COLO668 (cell line): ENCODE measurements around the gene MARCHF7.
"Not testable (repeated sequence)": the region's sequence is repeated elsewhere in the genome, so short reads cannot be mapped to it uniquely, and the experiment has no call there.

Experiments
- DNase-seq: peaks from one replicate; lab custom pipeline; 2025; ENCODE audit not compliant: unreplicated experiment; lab: John Stamatoyannopoulos, UW

Gene MARCHF7, protein sequence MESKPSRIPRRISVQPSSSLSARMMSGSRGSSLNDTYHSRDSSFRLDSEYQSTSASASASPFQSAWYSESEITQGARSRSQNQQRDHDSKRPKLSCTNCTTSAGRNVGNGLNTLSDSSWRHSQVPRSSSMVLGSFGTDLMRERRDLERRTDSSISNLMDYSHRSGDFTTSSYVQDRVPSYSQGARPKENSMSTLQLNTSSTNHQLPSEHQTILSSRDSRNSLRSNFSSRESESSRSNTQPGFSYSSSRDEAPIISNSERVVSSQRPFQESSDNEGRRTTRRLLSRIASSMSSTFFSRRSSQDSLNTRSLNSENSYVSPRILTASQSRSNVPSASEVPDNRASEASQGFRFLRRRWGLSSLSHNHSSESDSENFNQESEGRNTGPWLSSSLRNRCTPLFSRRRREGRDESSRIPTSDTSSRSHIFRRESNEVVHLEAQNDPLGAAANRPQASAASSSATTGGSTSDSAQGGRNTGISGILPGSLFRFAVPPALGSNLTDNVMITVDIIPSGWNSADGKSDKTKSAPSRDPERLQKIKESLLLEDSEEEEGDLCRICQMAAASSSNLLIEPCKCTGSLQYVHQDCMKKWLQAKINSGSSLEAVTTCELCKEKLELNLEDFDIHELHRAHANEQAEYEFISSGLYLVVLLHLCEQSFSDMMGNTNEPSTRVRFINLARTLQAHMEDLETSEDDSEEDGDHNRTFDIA

GRCh38 chr2:159712143-159712928 is at the start of gene MARCHF7:
Gene MARCHF7 (plus strand): TSS chr2:159712506. CDS start chr2:159729023, 16,517 bp downstream.
- DNase-seq = peak; percentile 97

GRCh38 chr2:159667423-159667822 is 44.9 kb upstream of the MARCHF7 start:
- not testable (repeated sequence) for DNase-seq

GRCh38 chr2:159671047-159671446 is 41.3 kb upstream of the MARCHF7 start:
- DNase-seq = no peak

GRCh38 chr2:159677654-159678053 is 34.7 kb upstream of the MARCHF7 start:
- DNase-seq = no peak

GRCh38 chr2:159680692-159681091 is 31.6 kb upstream of the MARCHF7 start:
- DNase-seq = no peak

GRCh38 chr2:159683817-159684216 is 28.5 kb upstream of the MARCHF7 start:
- DNase-seq = no peak

DNA sequence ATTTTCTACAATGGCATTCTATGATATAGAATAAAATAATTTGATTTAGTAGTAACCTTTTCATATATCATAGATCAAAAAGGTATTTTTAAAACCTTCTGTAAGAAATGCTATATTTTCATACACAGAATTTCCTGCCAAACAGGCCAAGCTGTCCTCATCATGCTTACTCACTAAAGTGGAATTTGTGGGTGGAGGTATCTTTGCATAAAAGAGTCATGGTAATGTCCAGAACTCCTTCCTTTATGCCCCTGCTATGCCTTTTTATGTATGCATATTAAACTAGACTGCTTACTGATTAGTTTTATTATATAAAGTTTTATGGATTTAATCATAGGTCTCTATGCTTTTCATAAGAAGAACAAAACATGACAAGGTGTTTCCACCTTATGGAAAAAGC is 27.5 kb upstream of the MARCHF7 start:
- no peak for DNase-seq

DNA sequence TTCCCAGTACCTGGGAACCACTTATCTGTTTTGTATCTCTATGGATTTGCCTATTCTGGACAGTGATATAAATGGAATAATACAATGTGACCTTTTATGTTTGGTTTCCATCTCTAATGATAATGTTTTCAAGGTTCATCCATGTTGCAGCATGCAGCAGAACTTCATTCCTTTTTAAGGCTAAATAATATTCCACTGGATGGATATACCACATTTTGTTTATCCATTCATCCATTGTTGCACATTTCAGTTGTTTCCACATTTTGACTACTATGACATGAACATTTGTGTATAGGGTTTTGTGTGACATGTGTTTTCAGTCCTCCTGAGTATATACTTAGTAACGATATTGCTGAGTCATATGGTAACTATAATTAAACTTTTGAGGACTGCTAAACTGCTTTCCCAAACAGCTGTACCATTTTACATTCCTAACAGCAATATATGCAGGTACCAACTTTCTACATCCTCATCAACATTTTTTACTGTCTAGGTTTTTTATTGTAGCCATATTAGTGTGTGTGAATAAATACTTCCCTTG is 17.7 kb upstream of the MARCHF7 start:
- DNase-seq = no peak

DNA sequence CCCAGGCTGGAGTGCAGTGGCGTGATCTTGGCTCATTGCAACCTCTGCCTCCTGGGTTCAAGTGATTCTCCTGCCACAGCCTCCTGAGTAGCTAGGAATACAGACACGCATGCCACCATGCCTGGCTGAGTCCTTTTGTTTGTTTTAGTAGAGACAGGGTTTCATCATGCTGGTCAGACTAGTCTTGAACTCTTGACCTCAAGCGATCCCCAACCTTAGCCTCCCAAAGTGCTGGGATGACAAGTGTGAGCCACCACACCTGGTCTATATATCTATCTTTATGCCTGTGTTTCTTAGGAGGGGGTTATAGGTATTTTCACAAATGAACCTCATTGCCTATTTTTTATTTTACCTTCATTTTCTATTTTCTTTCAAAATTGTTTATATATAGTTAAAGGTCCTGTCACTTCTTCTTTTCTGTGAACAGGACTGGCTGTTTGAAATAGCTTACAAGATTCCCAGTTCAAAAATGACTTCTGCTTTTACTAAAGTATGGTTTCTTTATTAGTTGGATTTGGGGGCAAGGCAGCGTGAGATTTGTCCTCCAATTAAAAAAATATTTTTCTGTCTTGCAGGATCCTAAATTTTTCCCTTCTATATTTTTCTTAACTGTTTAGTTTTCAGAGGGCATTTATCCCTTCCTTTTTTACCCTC is 16.4 kb upstream of the MARCHF7 start:
- DNase-seq = no peak

- no peak for DNase-seq
These were observed 8.8 kb upstream of the MARCHF7 start for GRCh38 chr2:159703491-159703890.

GRCh38 chr2:159706385-159706980 is 5.8 kb upstream of the MARCHF7 start:
- no peak for DNase-seq

GRCh38 chr2:159708066-159708760 is 4.1 kb upstream of the MARCHF7 start:
- no peak for DNase-seq

- DNase-seq = no peak
These were observed 1.6 kb upstream of the MARCHF7 start for GRCh38 chr2:159710601-159711180.

DNA sequence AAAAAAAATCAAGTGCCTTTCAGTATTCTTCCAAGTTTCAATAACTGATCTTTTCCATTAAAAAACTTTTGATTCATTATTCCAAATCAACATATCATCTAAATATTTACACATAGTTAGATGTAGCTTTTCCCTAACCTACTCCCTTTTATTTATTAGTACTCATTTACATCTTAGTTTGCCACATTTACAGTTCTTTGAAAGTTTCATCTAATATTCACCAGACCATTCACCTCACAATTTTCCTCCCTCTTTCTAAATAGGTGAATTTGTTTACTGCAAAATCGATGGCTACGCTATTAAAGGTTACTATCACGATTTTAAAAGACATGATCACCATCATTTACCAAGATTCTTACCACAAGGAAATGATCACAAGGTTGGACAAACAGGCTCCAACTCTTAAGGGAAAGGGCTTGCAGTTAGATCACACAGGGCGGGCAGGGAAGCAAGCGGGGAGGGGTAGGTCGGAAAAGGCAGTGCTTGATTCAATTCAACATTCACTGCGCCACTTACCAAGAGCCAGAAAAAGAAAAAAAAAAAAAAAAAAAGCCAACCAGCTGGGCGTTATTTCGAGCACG is 654 bp upstream of the MARCHF7 start:
- DNase-seq = no peak

DNA sequence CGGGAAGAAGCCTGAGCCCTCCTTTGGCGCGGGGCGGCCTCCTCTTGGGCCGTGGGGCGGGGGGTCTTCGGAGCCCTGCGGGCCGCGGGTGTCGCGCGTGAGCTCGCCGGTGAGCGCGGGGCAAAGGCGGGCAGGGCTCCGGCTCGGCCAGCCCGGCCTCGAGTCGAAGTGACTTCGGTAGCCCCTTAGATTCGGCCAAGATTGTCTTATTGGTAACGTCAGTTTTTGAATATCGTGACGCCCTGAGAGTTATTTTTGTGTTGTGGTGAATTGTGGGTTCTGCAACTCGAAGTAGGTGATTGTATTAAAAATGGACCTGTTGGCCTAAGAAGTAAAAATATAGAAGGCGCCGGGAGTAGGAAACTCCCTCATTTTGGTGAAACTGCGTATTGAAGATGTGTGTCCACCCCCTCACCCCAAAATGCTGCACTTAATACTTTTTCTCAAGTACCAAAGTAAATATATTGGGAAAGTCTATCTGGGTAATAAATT is 669 bp downstream of the MARCHF7 start:
- DNase-seq = peak; percentile 63

DNA sequence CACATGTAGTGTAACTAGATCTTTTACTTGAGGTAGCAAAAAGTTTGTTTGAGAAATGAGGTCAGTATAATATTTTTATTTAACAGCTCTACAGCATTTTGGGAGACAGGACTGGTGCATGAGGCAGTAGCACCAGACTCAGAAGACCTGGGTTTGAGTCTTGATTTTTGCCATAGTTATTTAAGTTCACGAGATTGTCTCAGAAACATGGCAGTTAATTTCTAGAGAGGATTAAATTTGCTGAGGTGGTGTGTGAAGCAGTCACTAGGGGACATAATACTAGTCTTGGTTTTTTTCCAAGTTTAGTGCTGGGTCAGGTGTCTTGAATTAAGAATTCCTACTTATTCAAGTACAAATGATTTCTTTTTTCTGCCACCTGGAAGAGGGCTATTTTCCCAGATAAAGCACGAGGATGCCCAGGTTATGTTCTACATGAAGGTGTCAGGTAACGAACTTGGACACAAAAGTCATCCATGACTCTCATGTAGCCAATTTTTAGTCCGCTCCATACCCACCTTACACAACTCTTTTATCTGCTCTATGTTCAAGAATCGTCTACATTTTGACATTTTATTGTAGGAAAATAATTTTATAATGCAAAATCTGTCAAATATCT is 1.4 kb downstream of the MARCHF7 start:
- no peak for DNase-seq

DNA sequence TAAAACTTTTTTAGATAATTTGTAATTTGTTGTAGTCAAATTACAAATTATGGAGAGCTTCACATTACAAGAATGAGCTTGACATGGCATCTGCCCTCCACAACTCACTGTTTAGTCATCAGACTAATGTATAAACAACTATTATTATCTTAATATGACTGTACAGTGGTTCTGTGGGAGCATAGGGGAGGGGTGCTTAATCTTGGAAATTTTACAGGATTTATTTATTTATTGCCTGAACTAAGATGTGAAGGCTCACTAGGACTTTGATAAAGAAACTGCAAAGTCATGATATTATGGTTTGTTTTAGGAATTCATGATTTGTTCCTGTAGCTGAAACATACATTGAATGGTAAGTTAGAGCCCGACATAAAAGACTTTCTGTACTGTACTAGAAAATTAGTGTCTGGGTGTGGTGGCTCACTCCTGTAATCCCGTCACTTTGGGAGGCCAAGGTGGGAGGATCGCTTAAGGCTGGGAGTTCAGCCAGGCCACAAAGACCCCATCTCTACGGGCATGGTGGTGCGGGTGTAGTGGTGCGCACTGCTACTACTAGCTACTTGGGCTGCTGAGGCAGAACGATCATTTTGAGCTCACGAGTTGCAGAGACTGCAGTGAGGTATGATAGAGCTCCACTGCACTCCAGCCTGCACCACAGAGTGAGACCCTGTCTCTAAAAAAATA is 2.1 kb downstream of the MARCHF7 start:
- no peak for DNase-seq

- DNase-seq = no peak
These were observed 3.1 kb downstream of the MARCHF7 start for GRCh38 chr2:159715451-159715850.
